ENCODE data around the gene CCR6.

Gene CCR6

GRCh38 chr6:167095888-167096287 is 27.0 kb upstream of the CCR6 start:
- no peak for DNase-seq (ENCODE audit: low read depth, low spot score)
- no peak overlapping the region for H3K4me3 ChIP-seq (ENCODE audit: low read length)

GRCh38 chr6:167096991-167097390 is 25.9 kb upstream of the CCR6 start:
- DNase-seq (ENCODE audit: low read depth, low spot score): no peak
- no peak overlapping the region for H3K4me3 ChIP-seq (ENCODE audit: low read length)

GRCh38 chr6:167097770-167098169 is 25.1 kb upstream of the CCR6 start:
- no peak overlapping the region for H3K4me3 ChIP-seq (ENCODE audit: low read length)
- no peak for DNase-seq (ENCODE audit: low read depth, low spot score)

GRCh38 chr6:167098825-167099225 is 24.1 kb upstream of the CCR6 start:
- no peak overlapping the region for H3K4me3 ChIP-seq (ENCODE audit: low read length)
- DNase-seq (ENCODE audit: low read depth, low spot score): peak; percentile 24

GRCh38 chr6:167099707-167100106 is 23.2 kb upstream of the CCR6 start:
- no peak for DNase-seq (ENCODE audit: low read depth, low spot score)
- H3K4me3 ChIP-seq (ENCODE audit: low read length): no peak overlapping the region

GRCh38 chr6:167100241-167100674 is 22.6 kb upstream of the CCR6 start:
- no peak for DNase-seq (ENCODE audit: low read depth, low spot score)
- no peak overlapping the region for H3K4me3 ChIP-seq (ENCODE audit: low read length)

- no peak for DNase-seq (ENCODE audit: low read depth, low spot score)
- no peak overlapping the region for H3K4me3 ChIP-seq (ENCODE audit: low read length)
Observed at GRCh38 chr6:167102318-167102717, 20.6 kb upstream of the CCR6 start.

- no peak overlapping the region for H3K4me3 ChIP-seq (ENCODE audit: low read length)
- DNase-seq (ENCODE audit: low read depth, low spot score): no peak
Observed at GRCh38 chr6:167103041-167103891, 19.6 kb upstream of the CCR6 start.

GRCh38 chr6:167104388-167104787 is 18.5 kb upstream of the CCR6 start:
- H3K4me3 ChIP-seq (ENCODE audit: low read length): no peak overlapping the region
- DNase-seq (ENCODE audit: low read depth, low spot score): no peak

- no peak for DNase-seq (ENCODE audit: low read depth, low spot score)
- no peak overlapping the region for H3K4me3 ChIP-seq (ENCODE audit: low read length)
Observed at GRCh38 chr6:167105060-167105459, 17.8 kb upstream of the CCR6 start.

GRCh38 chr6:167106406-167106805 is 16.5 kb upstream of the CCR6 start:
- no peak overlapping the region for H3K4me3 ChIP-seq (ENCODE audit: low read length)
- DNase-seq (ENCODE audit: low read depth, low spot score): no peak

- no peak overlapping the region for H3K4me3 ChIP-seq (ENCODE audit: low read length)
- no peak for DNase-seq (ENCODE audit: low read depth, low spot score)
Observed at GRCh38 chr6:167107787-167108186, 15.1 kb upstream of the CCR6 start.

GRCh38 chr6:167108278-167108677 is 14.6 kb upstream of the CCR6 start:
- no peak for DNase-seq (ENCODE audit: low read depth, low spot score)
- H3K4me3 ChIP-seq (ENCODE audit: low read length): no peak overlapping the region

GRCh38 chr6:167109651-167110050 is 13.2 kb upstream of the CCR6 start:
- DNase-seq (ENCODE audit: low read depth, low spot score): no peak
- H3K4me3 ChIP-seq (ENCODE audit: low read length): no peak overlapping the region

- H3K4me3 ChIP-seq (ENCODE audit: low read length): no peak overlapping the region
- DNase-seq (ENCODE audit: low read depth, low spot score): no peak
Observed at GRCh38 chr6:167111597-167111996, 11.3 kb upstream of the CCR6 start.

GRCh38 chr6:167112421-167112820 is 10.5 kb upstream of the CCR6 start:
- H3K4me3 ChIP-seq (ENCODE audit: low read length): no peak overlapping the region
- no peak for DNase-seq (ENCODE audit: low read depth, low spot score)

- DNase-seq (ENCODE audit: low read depth, low spot score): no peak
- no peak overlapping the region for H3K4me3 ChIP-seq (ENCODE audit: low read length)
Observed at GRCh38 chr6:167113047-167113754, 9.7 kb upstream of the CCR6 start.

GRCh38 chr6:167113935-167114910 is 8.7 kb upstream of the CCR6 start:
- no peak overlapping the region for H3K4me3 ChIP-seq (ENCODE audit: low read length)
- DNase-seq (ENCODE audit: low read depth, low spot score): no peak

GRCh38 chr6:167115054-167115453 is 7.8 kb upstream of the CCR6 start:
- DNase-seq (ENCODE audit: low read depth, low spot score): no peak
- no peak overlapping the region for H3K4me3 ChIP-seq (ENCODE audit: low read length)

Measured in Jurkat, Clone E6-1 (cell line).